Ovary (tissue), 3 donors: ENCODE measurements around the gene WDR55.

Experiments
- CTCF ChIP-seq, 3 donors: fragments of 450-650 bp in 2 of 3; fragments of 200-600 bp in 1 of 3; IDR thresholded peaks; one replicate each; pipeline versions ENCODE4 v1.5.1 to v1.8.0; 2016 to 2022; ENCODE audit warnings: antibody characterized with exemption in 3 of 3, mild to moderate bottlenecking in 1 of 3
- EP300 ChIP-seq: sonication (generic); formaldehyde crosslinking; IDR thresholded peaks from one replicate; pipeline ENCODE4 v1.6.1; 2017; ENCODE audit warnings: antibody characterized with exemption
- donor health status: DM: no; HTN: no; CAD: no.

DNA sequence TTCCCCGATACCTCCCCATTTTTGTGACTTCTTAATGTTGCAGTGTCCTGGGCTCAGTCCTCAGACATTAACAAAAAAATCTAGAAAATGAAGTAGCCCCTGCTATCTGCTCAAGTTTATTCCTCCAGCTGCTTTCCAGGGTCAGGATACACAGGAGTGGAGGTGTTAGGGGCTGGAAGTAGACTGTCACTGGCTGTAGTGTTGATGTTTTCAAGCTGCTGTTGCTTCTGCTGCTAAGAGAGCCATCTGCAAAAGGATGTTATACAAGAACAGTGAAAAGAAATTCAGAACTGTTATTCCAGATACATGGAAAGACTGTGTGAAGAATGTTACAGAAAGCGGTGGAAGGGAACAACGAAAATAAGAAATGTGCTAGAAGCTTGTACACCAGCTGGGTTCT is 42.4 kb upstream of the WDR55 start:
- TF ChIP-seq CTCF (IDR thresholded peaks at IDR 0.05), result no peak
- no peak for TF ChIP-seq EP300
